Lung (tissue), 12 donors: Measurements from ENCODE around the gene TP53AIP1. TPM values are rescaled to one million over a fixed set of nuclear protein-coding genes. Genes with fewer than 3 reads are reported as not detected.

Source experiments
- ATAC-seq: fragments of 200-7000 bp; cut with Tn5 transposase; one replicate; pipeline ENCODE4 v1.9.1; 2020; ENCODE audit warnings: moderate number of reproducible peaks; ENCODE audit not compliant: insufficient read depth, low FRiP score
- DNase-seq, 3 donors: peaks; one replicate each; pipeline ENCODE4 v3.0.0-alpha.2; 2013 to 2017
- H3K27ac ChIP-seq, 2 donors: one replicate each; pipeline ENCODE4 v1.5.1; 2013; ENCODE audit warnings: mild to moderate bottlenecking in 2 of 2, moderate library complexity in 2 of 2, control low read depth in 1 of 2, inconsistent platforms in 1 of 2, low read depth in 1 of 2, low read length in 1 of 2
- H3K27me3 ChIP-seq, 3 donors: one replicate each; pipeline ENCODE4 v1.5.1; 2013; ENCODE audit warnings: low read length in 2 of 3; ENCODE audit not compliant: control insufficient read depth in 3 of 3, insufficient read depth in 3 of 3
- H3K36me3 ChIP-seq, 4 donors: one replicate each; pipeline ENCODE4 v1.5.1; 2013; ENCODE audit warnings: low read length in 4 of 4, mild to moderate bottlenecking in 1 of 4, moderate library complexity in 1 of 4; ENCODE audit not compliant: control insufficient read depth in 4 of 4, insufficient read depth in 4 of 4
- H3K4me1 ChIP-seq, 5 donors: one replicate each; pipeline ENCODE4 v1.5.1; 2013; ENCODE audit warnings: low read length in 5 of 5, mild to moderate bottlenecking in 2 of 5, moderate library complexity in 1 of 5; ENCODE audit not compliant: control insufficient read depth in 5 of 5, insufficient read depth in 5 of 5
- H3K4me3 ChIP-seq: one replicate; pipeline ENCODE4 v1.5.1; 2013; ENCODE audit warnings: mild to moderate bottlenecking, control low read depth, moderate library complexity
- H3K9ac ChIP-seq, 2 donors: one replicate each; pipeline ENCODE4 v1.5.1; 2013; ENCODE audit warnings: low read length in 2 of 2, control low read depth in 1 of 2; ENCODE audit not compliant: insufficient read depth in 1 of 2
- H3K9me3 ChIP-seq, 4 donors: one replicate each; pipeline ENCODE4 v1.5.1; 2013; ENCODE audit warnings: low read length in 3 of 4, mild to moderate bottlenecking in 1 of 4, moderate library complexity in 1 of 4; ENCODE audit not compliant: control insufficient read depth in 4 of 4, insufficient read depth in 3 of 4
- CTCF ChIP-seq: IDR thresholded peaks from 2 replicates; pipeline ENCODE4 v1.5.1; 2012; ENCODE audit warnings: mild to moderate bottlenecking; ENCODE audit errors: control extremely low read depth, extremely low read depth
- WGBS, 2 donors: extraction: QIAGEN DNeasy Blood & Tissue Kit; methylation state at CpG; one replicate each; pipeline ENCODE4 v1.1.7; 2013; 5-methylcytosine and 5-hydroxymethylcytosine counted together
- polyA plus RNA-seq, 2 donors: library from polyadenylated mRNA; stranded (reverse); fragments of 200-250 nt; gene quantifications; one replicate each; pipeline ENCODE4 v1.2.1, GENCODE V29; 2013
- total RNA-seq, 2 donors: library from RNA; depleted of rRNA in 1 of 2; stranded (reverse); fragments of >200 nt in 1 of 2; gene quantifications; one replicate each; pipeline ENCODE4 v1.2.1, GENCODE V29; 2014 to 2021
- donor health status: control.
- donor health status: control.
- donor health status: Bipolar disorder and iron deficiency.
- donor health status: healthy.
- donor health status: DM: yes; HTN: yes; CAD: no.

The TP53AIP1 gene
- total and polyA plus RNA-seq, 4 donors: 0.16 to 1.8 (median 1.0) TPM

DNA sequence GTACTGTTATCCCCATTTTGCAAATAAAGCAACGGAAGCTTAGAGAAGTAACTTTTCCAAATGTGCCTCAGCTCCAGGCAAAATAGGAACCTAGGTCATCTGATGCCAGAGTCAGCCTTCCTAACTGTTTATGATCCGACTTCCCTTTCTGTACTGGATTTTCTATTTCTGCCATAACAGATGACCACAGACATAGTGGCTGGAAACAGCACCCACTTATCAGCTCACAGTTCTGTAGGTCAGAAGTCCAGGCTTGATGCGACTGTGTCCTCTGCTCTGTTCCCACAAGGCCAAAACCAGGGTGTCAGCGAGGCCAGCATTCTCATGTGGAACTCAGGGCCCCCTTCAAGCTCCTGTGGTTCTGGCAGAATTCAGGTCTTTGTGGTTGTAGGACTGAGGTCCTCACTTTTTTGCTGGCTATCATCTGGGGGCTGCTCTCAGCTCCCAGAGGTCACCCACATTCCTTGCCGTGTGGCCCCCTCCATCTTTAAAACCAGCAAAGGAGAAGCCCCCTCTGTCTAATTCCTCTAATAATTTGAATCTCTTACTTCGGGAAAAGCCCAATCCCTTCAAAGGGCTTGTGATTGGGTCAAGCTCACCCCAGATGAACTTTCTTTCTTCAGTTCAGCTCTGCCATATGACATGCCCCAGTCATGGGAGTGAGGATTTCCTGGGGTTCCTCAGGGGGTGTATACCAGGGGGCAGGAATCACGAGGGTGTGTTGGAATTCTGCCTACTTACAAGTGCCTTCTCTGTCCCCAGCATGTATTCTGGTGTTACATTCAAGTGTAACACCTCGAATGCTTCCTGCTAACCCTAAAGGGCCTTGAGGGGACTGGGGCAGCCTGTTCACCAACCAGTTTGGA, 36.3 kb downstream of the TP53AIP1 start:
- no peak for DNase-seq
- WGBS, 2 donors: 58 to 60% methylated on average over 8 of the region's 8 CpGs
- H3K36me3 ChIP-seq: no peaks in the 10 kb centered on the region
- H3K27ac ChIP-seq: peak overlapping the region in 1 of 2 donors; percentile 56
- H3K9ac ChIP-seq: no peak overlapping the region
- H3K4me1 ChIP-seq: peaks cover 2 to 19% (median 5%) of the 10 kb centered on the region in 5 donors
- ATAC-seq: no peak
- no peak overlapping the region for H3K4me3 ChIP-seq
- peaks cover 0 to 21% (median 19%) of the 10 kb centered on the region in 3 donors for H3K27me3 ChIP-seq
- TF ChIP-seq CTCF: no peak
- peaks cover 0 to 3% (median 0%) of the 10 kb centered on the region in 4 donors for H3K9me3 ChIP-seq

GRCh38 chr11:128905345-128906184, 37.1 kb downstream of the TP53AIP1 start:
- peaks cover 0 to 24% (median 22%) of the 10 kb centered on the region in 3 donors for H3K27me3 ChIP-seq
- peak; percentile 63 for ATAC-seq
- 1 to 2% methylated on average over 45 of the region's 45 CpGs for WGBS, 2 donors
- peaks cover 2 to 21% (median 5%) of the 10 kb centered on the region in 5 donors for H3K4me1 ChIP-seq
- peak overlapping the region; percentile 48 for H3K4me3 ChIP-seq
- peak; percentile 63 to 68 (median 64) for DNase-seq
- no peak overlapping the region for H3K9ac ChIP-seq
- H3K9me3 ChIP-seq: no peaks in the 10 kb centered on the region
- H3K36me3 ChIP-seq: no peaks in the 10 kb centered on the region
- H3K27ac ChIP-seq: peak overlapping the region in 1 of 2 donors; percentile 73
- no peak for TF ChIP-seq CTCF

- H3K4me3 ChIP-seq: no peak overlapping the region
- no peaks in the 10 kb centered on the region for H3K9me3 ChIP-seq
- peak; percentile 56 to 72 (median 60) for DNase-seq
- H3K27me3 ChIP-seq: peaks cover 0 to 24% (median 22%) of the 10 kb centered on the region in 3 donors
- no peak overlapping the region for H3K9ac ChIP-seq
- WGBS, 2 donors: 6 to 9% methylated on average over 19 to 25 of the region's 25 CpGs
- H3K4me1 ChIP-seq: peaks cover 2 to 21% (median 5%) of the 10 kb centered on the region in 5 donors
- peak; percentile 25 for ATAC-seq
- no peaks in the 10 kb centered on the region for H3K36me3 ChIP-seq
- peak overlapping the region in 1 of 2 donors; percentile 73 for H3K27ac ChIP-seq
- no peak for TF ChIP-seq CTCF
These were observed 37.9 kb downstream of the TP53AIP1 start for GRCh38 chr11:128904656-128905344.
